ENCODE results near the gene HTT-AS.
A peak's percentile ranks its signal among the peaks of the same experiment; 100 is the strongest.
"Not testable (repeated sequence)": the region's sequence is repeated elsewhere in the genome, so short reads cannot be mapped to it uniquely, and the experiment has no call there.

Gene HTT-AS

DNA sequence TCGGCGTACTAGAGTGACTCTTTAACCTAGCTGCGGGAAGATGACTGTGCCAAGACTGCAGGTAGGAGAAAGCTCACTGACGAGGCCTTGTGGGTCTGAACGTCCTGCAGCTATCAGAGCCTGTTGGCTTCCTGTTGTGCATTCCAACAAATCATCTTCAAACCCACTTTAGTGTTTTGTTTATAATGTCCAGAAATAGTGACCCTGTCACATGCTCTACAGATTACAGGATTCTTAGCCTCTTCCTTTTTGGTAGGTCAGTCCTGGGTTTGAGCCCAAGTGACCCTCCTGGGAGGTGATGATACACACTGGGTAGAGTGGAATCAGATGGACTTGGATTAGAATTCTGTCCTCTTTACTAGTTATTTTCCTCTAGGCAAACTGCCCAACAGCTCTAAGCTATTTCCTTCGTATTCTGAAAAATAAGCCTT is 33.4 kb upstream of the HTT-AS start:
- no peak for TF ChIP-seq ZFX (IDR thresholded peaks at IDR 0.05)
- TF ChIP-seq, protein P1, sequence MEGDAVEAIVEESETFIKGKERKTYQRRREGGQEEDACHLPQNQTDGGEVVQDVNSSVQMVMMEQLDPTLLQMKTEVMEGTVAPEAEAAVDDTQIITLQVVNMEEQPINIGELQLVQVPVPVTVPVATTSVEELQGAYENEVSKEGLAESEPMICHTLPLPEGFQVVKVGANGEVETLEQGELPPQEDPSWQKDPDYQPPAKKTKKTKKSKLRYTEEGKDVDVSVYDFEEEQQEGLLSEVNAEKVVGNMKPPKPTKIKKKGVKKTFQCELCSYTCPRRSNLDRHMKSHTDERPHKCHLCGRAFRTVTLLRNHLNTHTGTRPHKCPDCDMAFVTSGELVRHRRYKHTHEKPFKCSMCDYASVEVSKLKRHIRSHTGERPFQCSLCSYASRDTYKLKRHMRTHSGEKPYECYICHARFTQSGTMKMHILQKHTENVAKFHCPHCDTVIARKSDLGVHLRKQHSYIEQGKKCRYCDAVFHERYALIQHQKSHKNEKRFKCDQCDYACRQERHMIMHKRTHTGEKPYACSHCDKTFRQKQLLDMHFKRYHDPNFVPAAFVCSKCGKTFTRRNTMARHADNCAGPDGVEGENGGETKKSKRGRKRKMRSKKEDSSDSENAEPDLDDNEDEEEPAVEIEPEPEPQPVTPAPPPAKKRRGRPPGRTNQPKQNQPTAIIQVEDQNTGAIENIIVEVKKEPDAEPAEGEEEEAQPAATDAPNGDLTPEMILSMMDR (conservative IDR thresholded peaks at IDR 0.05): no peak
- no peak overlapping the region for H3K27ac ChIP-seq

DNA sequence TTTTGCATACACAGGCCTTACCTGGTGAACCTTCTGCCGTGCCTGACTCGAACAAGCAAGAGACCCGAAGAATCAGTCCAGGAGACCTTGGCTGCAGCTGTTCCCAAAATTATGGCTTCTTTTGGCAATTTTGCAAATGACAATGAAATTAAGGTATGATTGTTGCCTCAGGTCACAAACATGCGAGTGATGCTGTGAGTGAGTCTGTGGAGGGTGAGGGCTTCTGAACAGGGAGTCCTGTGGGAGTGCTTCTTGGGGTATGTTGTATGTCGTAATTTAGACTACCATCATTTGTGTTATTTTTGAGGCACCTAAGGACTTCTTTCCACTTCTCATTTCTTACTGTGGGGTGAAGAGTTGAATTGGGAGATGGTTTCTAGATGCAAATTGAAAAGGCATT is 32.9 kb upstream of the HTT-AS start:
- H3K27ac ChIP-seq: no peak overlapping the region
- TF ChIP-seq, protein P1 (conservative IDR thresholded peaks at IDR 0.05): no peak

DNA sequence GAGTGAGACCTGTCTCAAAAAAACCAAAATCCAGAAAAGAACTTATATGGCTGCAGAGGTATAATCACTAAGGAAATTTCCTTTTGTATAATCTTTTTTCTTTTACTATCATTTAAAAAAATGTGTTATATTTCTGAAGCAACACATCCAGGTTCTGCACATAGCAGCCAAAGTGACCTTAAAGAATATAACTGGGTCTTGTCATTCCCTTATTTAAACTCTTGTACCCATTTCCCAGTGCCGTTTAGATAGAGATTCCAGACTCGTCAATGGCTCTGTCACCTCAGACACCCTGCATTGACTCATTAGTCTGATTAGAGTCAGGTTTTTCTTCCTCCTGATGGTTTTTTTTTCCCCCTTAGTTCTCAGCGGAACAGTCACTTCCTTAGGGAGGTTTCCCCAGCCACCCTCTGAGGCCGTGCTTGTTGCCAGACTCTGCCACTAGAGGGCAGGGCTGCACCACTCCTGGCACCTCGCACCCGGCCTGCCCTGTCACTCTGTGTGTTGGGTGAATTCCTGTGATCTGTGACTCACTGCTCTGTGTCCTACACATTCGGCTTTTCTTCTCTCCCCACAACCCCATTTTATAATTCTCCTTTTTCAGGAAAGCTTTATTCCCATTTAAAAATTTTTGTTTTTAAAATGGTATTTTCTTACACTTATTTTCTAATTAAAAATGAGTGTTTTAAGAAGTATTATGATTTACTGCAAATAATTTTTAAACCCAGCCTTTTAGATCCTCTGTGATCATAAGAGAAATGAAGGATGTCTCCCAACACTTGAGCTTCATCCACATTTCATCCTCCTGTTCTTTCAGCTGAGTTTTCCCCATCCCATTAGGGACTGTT is 32.2 kb upstream of the HTT-AS start:
- TF ChIP-seq, protein P1 (conservative IDR thresholded peaks at IDR 0.05): peak; percentile 97
- no peak for TF ChIP-seq ZFX (IDR thresholded peaks at IDR 0.05)
- H3K27ac ChIP-seq: no peak overlapping the region

DNA sequence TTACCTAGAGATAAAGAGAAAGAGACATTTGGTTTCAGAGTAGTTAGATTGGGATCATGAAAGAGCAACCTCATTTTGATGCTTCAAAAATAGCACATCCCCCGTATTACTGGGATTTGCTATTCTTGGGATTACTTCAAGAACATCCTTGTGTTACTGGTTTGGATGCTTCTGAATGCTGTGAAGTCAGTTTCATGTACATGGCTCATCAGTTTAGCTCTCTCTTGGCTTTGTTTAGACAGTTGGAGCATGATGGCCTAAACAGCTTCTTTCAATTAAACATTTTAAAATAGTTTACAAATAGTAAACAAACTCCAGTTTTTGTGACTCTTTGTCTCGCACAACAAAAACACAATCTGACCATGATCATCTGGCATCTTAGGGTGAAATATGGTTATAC is 24.0 kb upstream of the HTT-AS start:
- TF ChIP-seq, protein P1 (conservative IDR thresholded peaks at IDR 0.05): no peak
- TF ChIP-seq ZFX (IDR thresholded peaks at IDR 0.05): no peak
- no peak overlapping the region for H3K27ac ChIP-seq

DNA sequence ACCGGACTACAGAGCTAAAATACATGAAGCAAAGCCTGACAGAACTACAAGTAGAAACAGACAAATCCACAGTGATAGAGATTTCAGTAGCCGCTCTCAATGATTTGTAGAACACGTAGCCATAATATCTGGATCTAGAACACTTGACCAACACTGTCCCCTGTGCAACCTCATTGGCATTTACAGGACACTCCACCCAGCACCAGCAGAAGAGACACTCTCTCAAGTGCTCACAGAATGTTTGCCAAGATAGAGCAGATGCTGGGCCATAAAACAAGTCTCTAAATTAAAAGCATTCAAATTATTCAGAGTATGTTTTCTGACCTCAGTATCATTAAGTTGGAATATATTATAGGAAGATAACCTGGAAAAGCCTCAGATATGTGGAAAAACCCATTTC is 21.9 kb upstream of the HTT-AS start:
- TF ChIP-seq, protein P1 (conservative IDR thresholded peaks at IDR 0.05): no peak
- TF ChIP-seq ZFX (IDR thresholded peaks at IDR 0.05): no peak
- no peak overlapping the region for H3K27ac ChIP-seq

- H3K27ac ChIP-seq: not testable (repeated sequence)
These were observed 20.4 kb upstream of the HTT-AS start for GRCh38 chr4:3094701-3095100.

DNA sequence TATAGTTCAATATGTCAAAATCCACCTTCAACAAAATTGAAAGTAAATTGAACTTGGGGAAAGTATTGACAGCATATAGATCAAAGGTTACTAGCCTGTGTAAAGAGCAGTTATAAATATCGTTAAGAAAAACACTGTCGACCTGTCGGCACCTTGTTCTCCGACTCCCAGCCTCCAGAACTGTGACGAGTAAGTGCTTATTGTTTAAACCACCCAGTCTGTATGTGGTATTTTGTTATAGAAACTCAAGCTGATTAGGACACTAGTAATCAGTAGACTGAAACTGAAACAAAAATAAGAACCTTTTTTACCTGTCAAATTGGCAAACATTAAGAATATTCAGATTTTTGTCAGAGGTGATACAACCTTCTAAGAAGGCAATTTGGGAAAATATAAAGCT is 17.1 kb upstream of the HTT-AS start:
- H3K27ac ChIP-seq: no peak overlapping the region
- TF ChIP-seq ZFX (IDR thresholded peaks at IDR 0.05): no peak
- TF ChIP-seq, protein P1 (conservative IDR thresholded peaks at IDR 0.05): no peak

Data from C4-2B (cell line).